Mucosa of stomach (tissue), 1 donor: Measurements from ENCODE around the gene CCDC110.

Experiments used
- H3K27me3 ChIP-seq: one replicate; pipeline ENCODE4 v1.7.0; 2013; ENCODE audit warnings: mild to moderate bottlenecking, low read length; ENCODE audit not compliant: control insufficient read depth, insufficient read depth
- H3K36me3 ChIP-seq: one replicate; pipeline ENCODE4 v1.7.0; 2013; ENCODE audit warnings: low read length; ENCODE audit not compliant: control insufficient read depth, insufficient read depth
- H3K4me1 ChIP-seq: one replicate; pipeline ENCODE4 v1.7.0; 2013; ENCODE audit warnings: mild to moderate bottlenecking, low read length; ENCODE audit not compliant: control insufficient read depth, insufficient read depth
- H3K4me3 ChIP-seq: one replicate; pipeline ENCODE4 v1.7.0; 2013; ENCODE audit warnings: low read length
- H3K9ac ChIP-seq: one replicate; pipeline ENCODE4 v1.7.0; 2013; ENCODE audit warnings: mild to moderate bottlenecking, low read length, moderate library complexity
- H3K9me3 ChIP-seq: one replicate; pipeline ENCODE4 v1.7.0; 2013; ENCODE audit warnings: mild to moderate bottlenecking, low read length, moderate library complexity; ENCODE audit not compliant: control insufficient read depth
- donor health status: Pancreatic carcinoma.

Gene CCDC110

GRCh38 chr4:185405296-185405999 is 66.1 kb downstream of the CCDC110 start:
- Histone ChIP-seq H3K9ac (no peak overlapping the region), H3K4me1 (no peaks in the 10 kb centered on the region), H3K27me3 (no peaks in the 10 kb centered on the region), H3K36me3 (no peaks in the 10 kb centered on the region), H3K4me3 (no peak overlapping the region), H3K9me3 (no peaks in the 10 kb centered on the region)

GRCh38 chr4:185404031-185404430 is 67.5 kb downstream of the CCDC110 start:
- H3K36me3 ChIP-seq = no peaks in the 10 kb centered on the region
- H3K27me3 ChIP-seq = no peaks in the 10 kb centered on the region
- no peak overlapping the region for H3K9ac ChIP-seq
- H3K4me1 ChIP-seq = peaks cover 7% of the 10 kb centered on the region
- no peak overlapping the region for H3K4me3 ChIP-seq
- H3K9me3 ChIP-seq = no peaks in the 10 kb centered on the region

GRCh38 chr4:185399466-185399865 is 72.1 kb downstream of the CCDC110 start:
- no peaks in the 10 kb centered on the region for H3K9me3 ChIP-seq
- no peak overlapping the region for H3K4me3 ChIP-seq
- no peaks in the 10 kb centered on the region for H3K27me3 ChIP-seq
- peaks cover 18% of the 10 kb centered on the region for H3K4me1 ChIP-seq
- H3K9ac ChIP-seq = peak overlapping the region; percentile 9
- H3K36me3 ChIP-seq = no peaks in the 10 kb centered on the region

GRCh38 chr4:185398618-185399017 is 72.9 kb downstream of the CCDC110 start:
- H3K36me3 ChIP-seq = no peaks in the 10 kb centered on the region
- H3K27me3 ChIP-seq = no peaks in the 10 kb centered on the region
- H3K4me1 ChIP-seq = peaks cover 18% of the 10 kb centered on the region
- H3K9ac ChIP-seq = no peak overlapping the region
- no peak overlapping the region for H3K4me3 ChIP-seq
- H3K9me3 ChIP-seq = no peaks in the 10 kb centered on the region

GRCh38 chr4:185396724-185397385 is 74.7 kb downstream of the CCDC110 start, which contains the start of gene ANKRD37:
Gene ANKRD37 (plus strand): TSS chr4:185396841. CDS start chr4:185396924, 83 bp downstream.
- H3K27me3 ChIP-seq = no peaks in the 10 kb centered on the region
- H3K36me3 ChIP-seq = no peaks in the 10 kb centered on the region
- no peaks in the 10 kb centered on the region for H3K9me3 ChIP-seq
- peaks cover 18% of the 10 kb centered on the region for H3K4me1 ChIP-seq
- H3K9ac ChIP-seq = peak within 1 kb of the TSS; percentile 92
- peak within 1 kb of the TSS; percentile 95 for H3K4me3 ChIP-seq

GRCh38 chr4:185395956-185396723 is 75.4 kb downstream of the CCDC110 start:
- H3K4me3 ChIP-seq = peak overlapping the region; percentile 95
- H3K9ac ChIP-seq = peak overlapping the region; percentile 92
- H3K27me3 ChIP-seq = no peaks in the 10 kb centered on the region
- H3K9me3 ChIP-seq = no peaks in the 10 kb centered on the region
- peaks cover 18% of the 10 kb centered on the region for H3K4me1 ChIP-seq
- H3K36me3 ChIP-seq = no peaks in the 10 kb centered on the region

GRCh38 chr4:185395238-185395955 is 76.1 kb downstream of the CCDC110 start, which contains the start of gene LRP2BP:
Gene LRP2BP (minus strand): TSS chr4:185395924. CDS start chr4:185378186, 17,738 bp downstream.
- H3K4me3 ChIP-seq = peak within 1 kb of the TSS; percentile 95
- no peaks in the 10 kb centered on the region for H3K27me3 ChIP-seq
- no peaks in the 10 kb centered on the region for H3K9me3 ChIP-seq
- peaks cover 18% of the 10 kb centered on the region for H3K4me1 ChIP-seq
- H3K9ac ChIP-seq = peak within 1 kb of the TSS; percentile 92
- no peaks in the 10 kb centered on the region for H3K36me3 ChIP-seq
